Mammary epithelial cell (primary cell): ENCODE data around the gene SPATA6.

Source experiments
- EZH2 ChIP-seq: IDR thresholded peaks from 2 replicates; pipeline ENCODE4 v1.6.1; 2012; ENCODE audit warnings: low read length, inconsistent platforms, borderline replicate concordance
- TF ChIP-seq, protein P1 (sequence below), 2 donors: IDR thresholded peaks in 1 of 2; conservative IDR thresholded peaks in 1 of 2; 2 replicates each; pipeline ENCODE4 v1.5.1; 2011 to 2012; ENCODE audit warnings: inconsistent platforms in 2 of 2, low read length in 2 of 2, mild to moderate bottlenecking in 2 of 2, control low read depth in 1 of 2, low read depth in 1 of 2; ENCODE audit not compliant: insufficient read depth in 1 of 2; ENCODE audit errors: extremely low read depth in 1 of 2

DNA sequence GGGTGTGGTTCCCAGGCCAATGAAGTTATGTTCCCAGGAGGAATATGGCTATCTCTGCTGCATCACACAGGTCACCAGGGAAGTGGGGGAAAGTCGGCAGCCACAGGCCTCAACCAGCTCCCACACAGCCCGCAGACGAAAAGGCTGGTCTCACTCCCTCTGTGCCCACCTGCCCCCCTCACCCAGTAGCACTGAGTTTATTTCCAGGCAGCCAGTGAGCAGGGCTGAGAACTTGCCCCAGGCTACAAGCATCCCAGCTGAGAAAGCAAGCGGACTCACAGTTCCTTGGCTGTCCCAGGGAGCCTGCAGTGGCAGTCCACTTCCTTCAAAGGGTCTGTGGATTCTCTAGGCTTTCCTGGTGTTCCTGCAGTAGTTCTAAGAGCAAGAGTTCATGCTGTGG, 180.6 kb downstream of the SPATA6 start:
- TF ChIP-seq, protein P1, sequence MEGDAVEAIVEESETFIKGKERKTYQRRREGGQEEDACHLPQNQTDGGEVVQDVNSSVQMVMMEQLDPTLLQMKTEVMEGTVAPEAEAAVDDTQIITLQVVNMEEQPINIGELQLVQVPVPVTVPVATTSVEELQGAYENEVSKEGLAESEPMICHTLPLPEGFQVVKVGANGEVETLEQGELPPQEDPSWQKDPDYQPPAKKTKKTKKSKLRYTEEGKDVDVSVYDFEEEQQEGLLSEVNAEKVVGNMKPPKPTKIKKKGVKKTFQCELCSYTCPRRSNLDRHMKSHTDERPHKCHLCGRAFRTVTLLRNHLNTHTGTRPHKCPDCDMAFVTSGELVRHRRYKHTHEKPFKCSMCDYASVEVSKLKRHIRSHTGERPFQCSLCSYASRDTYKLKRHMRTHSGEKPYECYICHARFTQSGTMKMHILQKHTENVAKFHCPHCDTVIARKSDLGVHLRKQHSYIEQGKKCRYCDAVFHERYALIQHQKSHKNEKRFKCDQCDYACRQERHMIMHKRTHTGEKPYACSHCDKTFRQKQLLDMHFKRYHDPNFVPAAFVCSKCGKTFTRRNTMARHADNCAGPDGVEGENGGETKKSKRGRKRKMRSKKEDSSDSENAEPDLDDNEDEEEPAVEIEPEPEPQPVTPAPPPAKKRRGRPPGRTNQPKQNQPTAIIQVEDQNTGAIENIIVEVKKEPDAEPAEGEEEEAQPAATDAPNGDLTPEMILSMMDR (conservative IDR thresholded peaks at IDR 0.05 in 1 of 2, IDR thresholded peaks at IDR 0.05 in 1 of 2; ENCODE audit: extremely low read depth in 1 of 2, insufficient read depth in 1 of 2, low read depth in 1 of 2, low read length in 2 of 2) = no peak
- no peak for TF ChIP-seq EZH2
